Activated CD4-positive, alpha-beta T cell treated with anti-CD3 and anti-CD28 coated beads, Interleukin-2, amount 50 U/mL, for 1 hour (primary cell): ENCODE results near the gene GNG7.
"Not testable (repeated sequence)": the region's sequence is repeated elsewhere in the genome, so short reads cannot be mapped to it uniquely, and the experiment has no call there.

Experiments used
- DNase-seq: peaks from one replicate; pipeline ENCODE4 v3.0.0-alpha.2; 2020

The GNG7 gene

GRCh38 chr19:2616741-2617392 is 85.6 kb downstream of the GNG7 start:
- DNase-seq, result no peak

GRCh38 chr19:2615782-2616181 is 86.7 kb downstream of the GNG7 start:
- no peak for DNase-seq

GRCh38 chr19:2613507-2614295 is 88.8 kb downstream of the GNG7 start:
- peak; percentile 60 for DNase-seq

GRCh38 chr19:2612619-2613249 is 89.8 kb downstream of the GNG7 start:
- DNase-seq, result no peak

GRCh38 chr19:2611483-2612464 is 90.7 kb downstream of the GNG7 start:
- DNase-seq, result no peak

- peak; percentile 91 for DNase-seq
Measured at GRCh38 chr19:2610637-2611482, 91.6 kb downstream of the GNG7 start.

- DNase-seq, result no peak
Measured at GRCh38 chr19:2609389-2610116, 92.9 kb downstream of the GNG7 start.

- DNase-seq, result not testable (repeated sequence)
Measured at GRCh38 chr19:2609034-2609388, 93.5 kb downstream of the GNG7 start.

GRCh38 chr19:2608602-2608922 is 93.9 kb downstream of the GNG7 start:
- no peak for DNase-seq

GRCh38 chr19:2607712-2608601 is 94.5 kb downstream of the GNG7 start:
- peak; percentile 72 for DNase-seq

GRCh38 chr19:2606774-2607173 is 95.7 kb downstream of the GNG7 start:
- DNase-seq, result not testable (repeated sequence)

- not testable (repeated sequence) for DNase-seq
Measured at GRCh38 chr19:2605889-2606288, 96.6 kb downstream of the GNG7 start.

- no peak for DNase-seq
Measured at GRCh38 chr19:2604747-2605329, 97.7 kb downstream of the GNG7 start.

- no peak for DNase-seq
Measured at GRCh38 chr19:2603334-2603733, 99.2 kb downstream of the GNG7 start.

GRCh38 chr19:2602391-2603181 is 99.9 kb downstream of the GNG7 start:
- no peak for DNase-seq

- no peak for DNase-seq
Measured at GRCh38 chr19:2600914-2601870, 101.3 kb downstream of the GNG7 start.

- DNase-seq, result no peak
Measured at GRCh38 chr19:2594319-2594718, 108.2 kb downstream of the GNG7 start.

GRCh38 chr19:2592824-2593223 is 109.7 kb downstream of the GNG7 start:
- DNase-seq, result no peak
